ENCODE measurements around the gene CDT1. TPM values are rescaled to one million over a fixed set of nuclear protein-coding genes. Genes with fewer than 3 reads are reported as not detected.
A peak's percentile ranks its signal among the peaks of the same experiment; 100 is the strongest.

The CDT1 gene
- total RNA-seq, 1 experiment from 2014 or later, result 39.9 TPM

DNA sequence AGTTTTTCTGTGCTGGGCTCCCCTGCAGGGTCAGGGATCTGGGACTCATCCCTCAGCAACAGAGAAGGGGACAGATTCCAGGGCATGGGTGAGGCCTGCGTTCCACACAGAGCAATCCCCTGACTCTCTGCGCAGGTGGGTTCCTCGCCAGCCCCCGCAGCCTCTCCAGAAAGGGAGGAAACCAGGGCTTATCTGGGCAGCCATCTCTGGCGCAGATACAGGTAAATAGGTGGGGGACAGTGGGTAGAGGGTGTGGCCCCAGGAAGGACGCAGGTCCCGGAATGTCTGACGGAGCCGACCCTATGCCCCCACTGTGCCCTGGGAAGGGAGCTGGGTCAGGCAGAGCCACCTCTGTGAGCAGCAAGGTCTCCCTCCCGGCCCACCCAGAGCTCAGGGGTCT lies 41.8 kb upstream of the CDT1 start:
- H3K4me1 ChIP-seq (ENCODE audit: control insufficient read depth, insufficient read depth, low read length), result peaks cover 80% of the 10 kb centered on the region
- ATAC-seq, result no peak
- DNase-seq (ENCODE audit: low read depth, low spot score), result no peak

DNA sequence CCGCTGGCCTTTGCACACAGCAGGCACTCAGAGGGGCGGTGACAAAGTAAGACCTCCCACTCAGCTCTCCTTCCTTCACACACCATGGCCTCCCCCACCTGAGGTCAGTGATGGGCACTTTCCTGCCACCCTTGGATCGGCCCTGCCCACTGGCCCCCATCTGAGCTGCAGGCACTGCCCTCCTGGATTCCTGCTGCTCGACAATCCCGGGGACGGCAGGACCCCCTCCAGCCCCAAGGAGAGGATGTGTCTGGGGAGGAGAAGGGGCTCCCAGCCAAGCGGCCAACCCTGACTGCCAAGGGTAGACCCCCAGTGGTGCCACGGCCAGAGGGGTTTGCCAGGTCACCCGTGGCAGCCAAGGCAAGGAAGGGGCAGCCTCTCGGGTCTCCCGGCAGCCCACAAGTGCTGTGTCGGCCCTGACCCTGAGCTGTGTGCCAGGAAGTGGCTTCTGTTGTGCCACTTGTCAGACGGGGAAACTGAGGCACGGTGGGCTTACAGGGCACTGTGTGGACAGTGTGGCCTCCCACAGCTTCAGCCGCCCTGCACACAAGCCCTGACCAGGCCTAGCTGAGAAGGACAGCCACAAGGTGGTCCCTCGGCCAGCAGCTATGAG lies 41.2 kb upstream of the CDT1 start:
- no peak for TF ChIP-seq TCF7L2 (IDR thresholded peaks at IDR 0.05; ENCODE audit: low read depth, low read length)
- no peak for TF ChIP-seq REST (IDR thresholded peaks at IDR 0.05; ENCODE audit: insufficient read depth in 1 of 2, low read depth in 2 of 2, low read length in 1 of 2)
- TF ChIP-seq, protein P1, sequence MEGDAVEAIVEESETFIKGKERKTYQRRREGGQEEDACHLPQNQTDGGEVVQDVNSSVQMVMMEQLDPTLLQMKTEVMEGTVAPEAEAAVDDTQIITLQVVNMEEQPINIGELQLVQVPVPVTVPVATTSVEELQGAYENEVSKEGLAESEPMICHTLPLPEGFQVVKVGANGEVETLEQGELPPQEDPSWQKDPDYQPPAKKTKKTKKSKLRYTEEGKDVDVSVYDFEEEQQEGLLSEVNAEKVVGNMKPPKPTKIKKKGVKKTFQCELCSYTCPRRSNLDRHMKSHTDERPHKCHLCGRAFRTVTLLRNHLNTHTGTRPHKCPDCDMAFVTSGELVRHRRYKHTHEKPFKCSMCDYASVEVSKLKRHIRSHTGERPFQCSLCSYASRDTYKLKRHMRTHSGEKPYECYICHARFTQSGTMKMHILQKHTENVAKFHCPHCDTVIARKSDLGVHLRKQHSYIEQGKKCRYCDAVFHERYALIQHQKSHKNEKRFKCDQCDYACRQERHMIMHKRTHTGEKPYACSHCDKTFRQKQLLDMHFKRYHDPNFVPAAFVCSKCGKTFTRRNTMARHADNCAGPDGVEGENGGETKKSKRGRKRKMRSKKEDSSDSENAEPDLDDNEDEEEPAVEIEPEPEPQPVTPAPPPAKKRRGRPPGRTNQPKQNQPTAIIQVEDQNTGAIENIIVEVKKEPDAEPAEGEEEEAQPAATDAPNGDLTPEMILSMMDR (IDR thresholded peaks at IDR 0.05), result no peak
- no peak for TF ChIP-seq POLR2AphosphoS5 (IDR thresholded peaks at IDR 0.05; ENCODE audit: low read depth, low read length)
- Histone ChIP-seq H3K27me3 (ENCODE audit: control insufficient read depth, insufficient read depth, low read length) (no peaks in the 10 kb centered on the region), H3K4me3 (ENCODE audit: low read depth in 2 of 2, low read length in 2 of 2) (no peak overlapping the region), H3K27ac (ENCODE audit: low read length) (peak overlapping the region; percentile 61), H3K9me3 (ENCODE audit: control insufficient read depth, insufficient read depth, low read depth, low read length) (no peaks in the 10 kb centered on the region), H3K36me3 (ENCODE audit: control insufficient read depth, insufficient read depth, low read length) (no peaks in the 10 kb centered on the region), H3K4me1 (ENCODE audit: control insufficient read depth, insufficient read depth, low read length) (peaks cover 84% of the 10 kb centered on the region)
- in situ Hi-C loops (cut with HindIII; ENCODE audit: low pct_unique_long_range_greater_than_20kb, low sequenced_read_pairs) (no loop called here), intact Hi-C loops (cut with micrococcal nuclease; ENCODE audit: unreplicated experiment) (no loop called here)
- POLR2A ChIA-PET, result no interaction called here
- BruUV-seq (replicated peaks), result no TSS peak
- DNase-seq (ENCODE audit: low read depth, low spot score) (no peak), ATAC-seq (no peak)
- CTCF ChIA-PET, result interaction anchor here (0.6 to 0.7 kb wide), 2 partner anchors 16 to 41 kb away, joined by 3 read pairs; no protein-coding TSS in a partner anchor

More for the DNA sequence above, 41.8 kb upstream of the CDT1 start:
- TF ChIP-seq SIN3A (IDR thresholded peaks at IDR 0.05; ENCODE audit: borderline replicate concordance, insufficient read depth, low read depth, low read length), result no peak
- TF ChIP-seq, protein P1 (IDR thresholded peaks at IDR 0.05), result no peak
- TF ChIP-seq POLR2AphosphoS5 (IDR thresholded peaks at IDR 0.05; ENCODE audit: low read depth, low read length), result no peak
- TF ChIP-seq TCF7L2 (IDR thresholded peaks at IDR 0.05; ENCODE audit: low read depth, low read length), result no peak
- TF ChIP-seq REST (IDR thresholded peaks at IDR 0.05; ENCODE audit: insufficient read depth in 1 of 2, low read depth in 2 of 2, low read length in 1 of 2), result no peak
- no peak overlapping the region for H3K4me3 ChIP-seq (ENCODE audit: low read depth in 2 of 2, low read length in 2 of 2)
- no peaks in the 10 kb centered on the region for H3K27me3 ChIP-seq (ENCODE audit: control insufficient read depth, insufficient read depth, low read length)
- no TSS peak for BruUV-seq (replicated peaks)
- 0 out of 2 replicates have a peak overlapping the region, but pooled peaks have one; percentile 17 for H3K27ac ChIP-seq (ENCODE audit: low read length)
- in situ Hi-C loops (cut with HindIII; ENCODE audit: low pct_unique_long_range_greater_than_20kb, low sequenced_read_pairs), result no loop called here
- ChIA-PET POLR2A (no interaction called here), CTCF (interaction anchor here (0.6 kb wide), 1 partner anchor 41 kb away, joined by 3 read pairs; no protein-coding TSS in a partner anchor)
- intact Hi-C loops (cut with micrococcal nuclease; ENCODE audit: unreplicated experiment), result no loop called here
- H3K9me3 ChIP-seq (ENCODE audit: control insufficient read depth, insufficient read depth, low read depth, low read length), result no peaks in the 10 kb centered on the region
- no peaks in the 10 kb centered on the region for H3K36me3 ChIP-seq (ENCODE audit: control insufficient read depth, insufficient read depth, low read length)
